ENCODE data around the gene FERMT3. TPM values are rescaled to one million over a fixed set of nuclear protein-coding genes. Genes with fewer than 3 reads are reported as not detected.
A peak's percentile ranks its signal among the peaks of the same experiment; 100 is the strongest.

Gene FERMT3
- total RNA-seq, 2 experiments from 2014 or later = 219 to 231 TPM

- Mint-ChIP-seq H3K4me1 (peaks cover 31% of the 10 kb centered on the region), H3K27ac (peak overlapping the region; percentile 43), H3K27me3 (no peaks in the 10 kb centered on the region), H3K9me3 (no peaks in the 10 kb centered on the region), H3K4me3 (no peak overlapping the region), H3K36me3 (peaks cover 38% of the 10 kb centered on the region)
- no peak for DNase-seq
- ATAC-seq (ENCODE audit: low read depth) = no peak
- POLR2A ChIA-PET = interaction anchor here (0.6 to 17.3 kb wide), 5 partner anchors 10 to 101 kb away, joined by 3 to 419 read pairs (median 76); partner anchors contain the start of genes DNAJC4, ESRRA, NUDT22 and STIP1
These were observed 5.0 kb upstream of the FERMT3 start for GRCh38 chr11:64201543-64201942.

- H3K36me3 Mint-ChIP-seq = peaks cover 33% of the 10 kb centered on the region
- ATAC-seq (ENCODE audit: low read depth) (no peak), DNase-seq (no peak)
- no peak overlapping the region for H3K4me3 Mint-ChIP-seq
- H3K9me3 Mint-ChIP-seq = no peaks in the 10 kb centered on the region
- POLR2A ChIA-PET = interaction anchor here (5.9 to 17.3 kb wide), 4 partner anchors 12 to 100 kb away, joined by 76 to 419 read pairs (median 170); partner anchors contain the start of genes DNAJC4, ESRRA, NUDT22 and STIP1
- peaks cover 28% of the 10 kb centered on the region for H3K4me1 Mint-ChIP-seq
- no peaks in the 10 kb centered on the region for H3K27me3 Mint-ChIP-seq
- H3K27ac Mint-ChIP-seq = no peak overlapping the region
These were observed 3.5 kb upstream of the FERMT3 start for GRCh38 chr11:64202992-64203391.

DNA sequence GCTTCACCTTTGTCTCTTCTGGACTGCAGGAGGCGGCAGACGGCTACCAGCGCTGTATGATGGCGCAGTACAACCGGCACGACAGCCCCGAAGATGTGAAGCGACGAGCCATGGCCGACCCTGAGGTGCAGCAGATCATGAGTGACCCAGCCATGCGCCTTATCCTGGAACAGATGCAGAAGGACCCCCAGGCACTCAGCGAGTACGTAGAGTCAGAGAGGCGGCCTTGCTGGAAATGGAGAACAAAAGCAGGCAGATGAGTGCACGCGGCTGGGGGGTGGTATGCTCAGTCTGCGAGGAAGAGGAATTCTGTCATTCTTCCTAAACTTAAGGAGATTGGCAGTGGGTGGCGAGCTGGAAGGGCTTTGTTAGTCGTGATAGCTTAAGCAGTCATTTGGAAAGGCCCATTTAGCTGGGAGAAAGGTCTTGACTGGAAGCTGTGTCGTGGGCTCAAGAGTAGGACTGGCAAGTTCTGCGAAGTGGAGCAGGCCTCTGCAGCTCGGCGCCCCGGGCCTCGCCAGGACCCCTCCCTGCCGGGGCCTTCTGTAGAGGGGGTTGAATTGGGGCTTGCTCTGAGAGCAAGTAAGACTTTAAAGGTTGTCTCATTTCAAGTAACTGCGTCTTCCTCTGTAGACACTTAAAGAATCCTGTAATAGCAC is 3.0 kb upstream of the FERMT3 start:
- no peaks in the 10 kb centered on the region for H3K27me3 Mint-ChIP-seq
- no peak overlapping the region for H3K4me3 Mint-ChIP-seq
- H3K36me3 Mint-ChIP-seq = peaks cover 33% of the 10 kb centered on the region
- POLR2A ChIA-PET = interaction anchor here (0.8 to 17.3 kb wide), 7 partner anchors 13 to 114 kb away, joined by 3 to 419 read pairs (median 94); partner anchors contain the start of genes DNAJC4, ESRRA, FKBP2 and NUDT22
- DNase-seq (no peak), ATAC-seq (ENCODE audit: low read depth) (no peak)
- peak overlapping the region; percentile 40 for H3K27ac Mint-ChIP-seq
- peaks cover 28% of the 10 kb centered on the region for H3K4me1 Mint-ChIP-seq
- H3K9me3 Mint-ChIP-seq = no peaks in the 10 kb centered on the region

DNA sequence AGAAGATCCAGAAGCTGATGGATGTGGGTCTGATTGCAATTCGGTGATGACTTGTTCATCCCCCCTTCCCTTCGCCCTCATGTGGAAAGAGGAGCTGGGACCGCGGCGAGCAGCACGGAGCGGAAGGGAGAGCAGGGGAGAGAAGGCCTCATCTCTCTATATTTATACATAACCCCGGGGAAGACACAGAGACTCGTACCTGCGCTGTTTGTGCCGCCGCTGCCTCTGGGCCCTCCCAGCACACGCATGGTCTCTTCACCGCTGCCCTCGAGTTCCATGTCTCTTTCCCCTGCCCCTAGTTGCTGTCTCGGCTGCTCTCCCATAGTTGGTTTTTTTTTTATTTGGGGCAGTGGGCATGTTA is 2.5 kb upstream of the FERMT3 start:
- Mint-ChIP-seq H3K27ac (peak overlapping the region; percentile 87), H3K4me1 (peaks cover 32% of the 10 kb centered on the region), H3K4me3 (no peak overlapping the region), H3K27me3 (no peaks in the 10 kb centered on the region), H3K36me3 (peaks cover 36% of the 10 kb centered on the region), H3K9me3 (no peaks in the 10 kb centered on the region)
- POLR2A ChIA-PET = interaction anchor here (0.8 to 17.3 kb wide), 7 partner anchors 13 to 114 kb away, joined by 3 to 419 read pairs (median 94); partner anchors contain the start of genes DNAJC4, ESRRA, FKBP2 and NUDT22
- ATAC-seq (ENCODE audit: low read depth) (no peak), DNase-seq (no peak)

DNA sequence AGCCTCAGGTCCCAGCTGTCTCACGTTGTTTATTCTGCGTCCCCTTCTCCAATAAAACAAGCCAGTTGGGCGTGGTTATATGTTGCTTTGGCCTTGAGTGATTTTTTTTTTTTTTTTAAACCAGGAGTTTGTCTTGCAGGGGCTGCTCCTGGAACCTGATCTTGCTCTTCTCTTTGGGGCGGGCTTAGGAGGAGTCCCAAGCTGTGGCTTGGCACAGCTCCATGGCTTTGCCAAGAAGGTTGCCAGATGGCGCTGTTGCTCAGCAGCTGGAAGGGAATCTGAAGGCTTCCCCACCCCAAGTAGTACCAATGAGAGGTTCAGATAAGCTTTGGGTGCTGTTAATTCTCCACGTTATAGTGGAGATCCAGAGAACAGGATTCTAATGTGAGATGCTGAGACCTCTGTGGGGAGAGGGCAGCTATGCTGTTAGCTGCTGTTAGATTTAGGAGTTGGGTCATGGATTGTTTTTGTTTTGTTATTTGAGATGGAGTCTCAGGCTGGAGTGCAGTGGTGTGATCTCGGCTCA is 2.0 kb upstream of the FERMT3 start:
- peak overlapping the region; percentile 87 for H3K27ac Mint-ChIP-seq

DNA sequence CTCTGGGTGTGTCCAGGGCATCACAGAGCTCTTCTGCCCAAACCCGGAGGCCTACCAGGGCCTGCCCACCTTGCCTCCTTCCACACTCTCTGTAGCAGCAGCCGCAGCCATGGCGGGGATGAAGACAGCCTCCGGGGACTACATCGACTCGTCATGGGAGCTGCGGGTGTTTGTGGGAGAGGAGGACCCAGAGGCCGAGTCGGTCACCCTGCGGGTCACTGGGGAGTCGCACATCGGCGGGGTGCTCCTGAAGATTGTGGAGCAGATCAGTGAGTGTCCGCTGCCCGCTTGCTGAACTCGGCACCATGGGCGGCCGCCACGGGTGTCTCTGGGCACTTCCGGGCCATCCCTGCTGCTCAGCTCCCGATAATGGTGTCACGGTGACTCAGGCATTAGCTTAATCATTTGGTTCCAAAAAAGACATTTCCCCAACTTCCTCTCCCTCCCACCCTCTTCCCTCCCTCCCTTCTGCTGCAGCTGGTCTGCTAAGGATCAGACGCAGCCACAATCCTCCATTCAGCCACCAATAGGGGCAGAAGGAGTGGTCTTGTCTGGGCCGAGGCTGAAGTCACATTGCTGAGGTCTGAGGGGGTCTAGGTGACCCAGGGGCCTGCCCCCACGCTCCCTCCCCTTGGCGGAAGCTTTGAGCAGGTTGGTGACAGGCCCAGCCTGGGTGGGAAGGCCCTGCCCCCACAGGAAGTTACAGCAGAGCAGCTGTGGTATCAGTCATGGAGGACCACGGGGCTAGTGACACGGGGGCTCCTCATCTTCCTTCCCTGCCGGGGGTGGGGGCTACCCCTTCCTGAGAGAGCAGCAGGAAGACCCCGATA is 950 bp downstream of the FERMT3 start:
- DNase-seq (peak; percentile 84), ATAC-seq (ENCODE audit: low read depth) (peak; percentile 76)
- peak overlapping the region; percentile 92 for H3K4me3 Mint-ChIP-seq
- POLR2A ChIA-PET = interaction anchor here (0.8 to 17.3 kb wide), 13 partner anchors 16 to 1366 kb away, joined by 3 to 419 read pairs (median 13); partner anchors contain the start of genes BAD, CCDC88B, DNAJC4 and ESRRA
- no peaks in the 10 kb centered on the region for H3K27me3 Mint-ChIP-seq
- H3K27ac Mint-ChIP-seq = peak overlapping the region; percentile 94
- H3K36me3 Mint-ChIP-seq = peaks cover 32% of the 10 kb centered on the region
- H3K4me1 Mint-ChIP-seq = peaks cover 32% of the 10 kb centered on the region
- H3K9me3 Mint-ChIP-seq = no peaks in the 10 kb centered on the region

More for the DNA sequence above, 2.0 kb upstream of the FERMT3 start:
- Mint-ChIP-seq H3K4me1 (peaks cover 34% of the 10 kb centered on the region), H3K36me3 (peaks cover 39% of the 10 kb centered on the region), H3K27me3 (no peaks in the 10 kb centered on the region), H3K9me3 (no peaks in the 10 kb centered on the region), H3K4me3 (peak overlapping the region; percentile 67)
- POLR2A ChIA-PET = interaction anchor here (0.6 to 17.3 kb wide), 9 partner anchors 13 to 113 kb away, joined by 3 to 419 read pairs (median 76); partner anchors contain the start of genes DNAJC4, ESRRA, FKBP2 and NUDT22
- peak; percentile 39 for ATAC-seq (ENCODE audit: low read depth)
- DNase-seq = peak; percentile 76

GRCh38 chr11:64208086-64208795 is 1.7 kb downstream of the FERMT3 start:
- DNase-seq = no peak
- Mint-ChIP-seq H3K9me3 (no peaks in the 10 kb centered on the region), H3K27ac (peak overlapping the region; percentile 94), H3K4me1 (peaks cover 32% of the 10 kb centered on the region), H3K27me3 (no peaks in the 10 kb centered on the region), H3K4me3 (peak overlapping the region; percentile 92), H3K36me3 (peaks cover 35% of the 10 kb centered on the region)
- no peak for ATAC-seq (ENCODE audit: low read depth)
- POLR2A ChIA-PET = interaction anchor here (1.0 to 17.3 kb wide), 12 partner anchors 17 to 1367 kb away, joined by 3 to 419 read pairs (median 18); partner anchors contain the start of genes BAD, CCDC88B, DNAJC4 and ESRRA

DNA sequence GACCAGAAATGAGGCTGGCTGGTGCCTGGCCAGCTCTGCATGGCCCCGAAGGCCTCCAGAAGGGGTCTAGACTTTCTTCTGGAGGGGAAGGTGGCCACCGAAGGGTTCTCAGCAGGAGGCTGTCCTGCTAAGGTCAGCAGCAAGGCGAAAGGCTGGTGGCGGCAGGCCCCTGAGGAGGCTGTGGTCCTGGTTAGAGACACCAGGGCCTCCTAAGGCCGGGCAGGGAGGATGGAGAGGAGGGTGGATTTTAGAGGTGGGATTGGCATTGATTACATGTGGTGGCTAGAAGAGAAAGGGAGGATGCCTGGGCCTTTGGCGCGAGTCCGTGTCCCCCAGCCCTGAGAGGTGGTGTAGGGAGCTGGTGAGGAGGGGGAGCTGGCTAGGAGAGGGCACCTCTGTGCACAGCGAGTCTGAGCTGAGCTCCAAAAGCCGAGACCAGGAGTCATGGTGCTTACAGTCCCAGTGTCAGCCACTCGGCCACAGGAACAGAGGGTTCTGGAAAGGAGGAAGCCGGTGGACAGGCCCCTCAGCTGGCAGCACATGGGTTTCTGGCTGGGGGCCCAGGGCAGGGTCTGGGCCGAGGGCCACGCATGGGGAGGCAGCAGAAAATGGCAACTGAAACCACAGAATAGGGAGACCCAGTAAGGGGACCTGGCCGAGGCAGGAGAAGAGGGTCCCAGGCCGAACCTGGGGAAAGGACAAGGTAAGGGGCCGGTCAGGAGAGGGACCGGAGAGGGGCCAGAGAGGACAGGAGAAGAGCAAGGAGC is 2.5 kb downstream of the FERMT3 start:
- no peak for DNase-seq
- Mint-ChIP-seq H3K27me3 (no peaks in the 10 kb centered on the region), H3K36me3 (peaks cover 34% of the 10 kb centered on the region), H3K4me1 (peaks cover 27% of the 10 kb centered on the region), H3K4me3 (peak overlapping the region; percentile 92), H3K9me3 (no peaks in the 10 kb centered on the region), H3K27ac (peak overlapping the region; percentile 94)
- POLR2A ChIA-PET = interaction anchor here (3.6 to 17.3 kb wide), 5 partner anchors 18 to 108 kb away, joined by 23 to 419 read pairs (median 106); partner anchors contain the start of genes DNAJC4, FKBP2, NUDT22 and PPP1R14B
- ATAC-seq (ENCODE audit: low read depth) = no peak

- H3K36me3 Mint-ChIP-seq = peaks cover 30% of the 10 kb centered on the region
- H3K4me1 Mint-ChIP-seq = peaks cover 21% of the 10 kb centered on the region
- no peak overlapping the region for H3K4me3 Mint-ChIP-seq
- POLR2A ChIA-PET = interaction anchor here (6.6 to 17.3 kb wide), 3 partner anchors 18 to 35 kb away, joined by 106 to 419 read pairs (median 246); partner anchors contain the start of genes DNAJC4, FKBP2, NUDT22 and PPP1R14B
- H3K27me3 Mint-ChIP-seq = no peaks in the 10 kb centered on the region
- DNase-seq (no peak), ATAC-seq (ENCODE audit: low read depth) (no peak)
- no peaks in the 10 kb centered on the region for H3K9me3 Mint-ChIP-seq
- peak overlapping the region; percentile 94 for H3K27ac Mint-ChIP-seq
These were observed 3.0 kb downstream of the FERMT3 start for GRCh38 chr11:64209563-64209843.

GRCh38 chr11:64210301-64211020 is 3.9 kb downstream of the FERMT3 start:
- Mint-ChIP-seq H3K36me3 (peaks cover 34% of the 10 kb centered on the region), H3K4me3 (no peak overlapping the region), H3K27ac (no peak overlapping the region), H3K9me3 (no peaks in the 10 kb centered on the region), H3K4me1 (peaks cover 21% of the 10 kb centered on the region), H3K27me3 (no peaks in the 10 kb centered on the region)
- no peak for DNase-seq
- no peak for ATAC-seq (ENCODE audit: low read depth)
- POLR2A ChIA-PET = interaction anchor here (6.6 to 17.3 kb wide), 3 partner anchors 17 to 34 kb away, joined by 106 to 419 read pairs (median 246); partner anchors contain the start of genes DNAJC4, FKBP2, NUDT22 and PPP1R14B

GRCh38 chr11:64211181-64211872 is 4.8 kb downstream of the FERMT3 start:
- no peak overlapping the region for H3K4me3 Mint-ChIP-seq
- peaks cover 32% of the 10 kb centered on the region for H3K36me3 Mint-ChIP-seq
- no peaks in the 10 kb centered on the region for H3K27me3 Mint-ChIP-seq
- no peak for DNase-seq
- H3K27ac Mint-ChIP-seq = no peak overlapping the region
- H3K4me1 Mint-ChIP-seq = peaks cover 15% of the 10 kb centered on the region
- POLR2A ChIA-PET = interaction anchor here (11.8 to 17.3 kb wide), 2 partner anchors 16 to 20 kb away, joined by 246 to 419 read pairs; partner anchors contain the start of genes DNAJC4, NUDT22, STIP1 and TRPT1
- no peaks in the 10 kb centered on the region for H3K9me3 Mint-ChIP-seq
- ATAC-seq (ENCODE audit: low read depth) = no peak
